GM12878 (cell line): ENCODE measurements around the gene SEL1L3. TPM values are rescaled to one million over a fixed set of nuclear protein-coding genes. Genes with fewer than 3 reads are reported as not detected.

Experiments
- CUX1 ChIP-seq: IDR thresholded peaks from 2 replicates; pipeline ENCODE4 v1.6.1; 2012; ENCODE audit warnings: improper control_type of control experiment, low read depth, low read length; ENCODE audit not compliant: insufficient replicate concordance
- E2F8 ChIP-seq: fragments of 450-650 bp; IDR thresholded peaks from 2 replicates; pipeline ENCODE4 v1.6.1; 2018; ENCODE audit warnings: mild to moderate bottlenecking, low read depth, moderate library complexity; ENCODE audit not compliant: partially characterized antibody
- ESRRA ChIP-seq: IDR thresholded peaks from 2 replicates; pipeline ENCODE4 v1.6.1; 2012; ENCODE audit warnings: mild to moderate bottlenecking, low read length, improper control_type of control experiment
- HCFC1 ChIP-seq: fragments of 150-350 bp; IDR thresholded peaks from 2 replicates; pipeline ENCODE4 v1.6.1; 2014; ENCODE audit warnings: low read length
- MYB ChIP-seq: fragments of 150-350 bp; IDR thresholded peaks from 2 replicates; pipeline ENCODE4 v1.6.1; 2014; ENCODE audit warnings: mild to moderate bottlenecking, low read depth, low read length, borderline replicate concordance
- MYC ChIP-seq: IDR thresholded peaks from 2 replicates; pipeline ENCODE4 v1.6.1; 2011; ENCODE audit warnings: mild to moderate bottlenecking, low read length, moderate library complexity, inconsistent platforms; ENCODE audit not compliant: insufficient read depth, insufficient replicate concordance, insufficient read length, severe bottlenecking
- SMAD1 ChIP-seq: fragments of 450-650 bp; IDR thresholded peaks from 2 replicates; pipeline ENCODE4 v1.6.1; 2018; ENCODE audit warnings: mild to moderate bottlenecking, low read depth; ENCODE audit not compliant: partially characterized antibody
- SPI1 ChIP-seq: IDR thresholded peaks from 2 replicates; pipeline ENCODE4 v1.6.1; 2011; ENCODE audit warnings: low read depth, mild to moderate bottlenecking, low read length, moderate library complexity, borderline replicate concordance; ENCODE audit not compliant: insufficient read depth
- polyA plus RNA-seq, 11 experiments: library from polyadenylated mRNA; depleted of rRNA in 4 of 11; unstranded in 6 of 11; stranded (reverse) in 5 of 11; fragments of >200 nt; fragmentation: Nextera tagmentation in 4 of 11; fragmentation: Illumina TruSeq in 1 of 11; extraction: Ambion mirVana in 4 of 11; extraction: Trizol in 1 of 11; gene quantifications; 1 replicate in 1 of 11; 2 replicates in 10 of 11; pipeline versions ENCODE4 v1.2.1 to v1.2.3, GENCODE V29; 2011 to 2016; ENCODE audit warnings: inconsistent platforms in 2 of 11, missing spikeins in 2 of 11, low read depth in 1 of 11
- total RNA-seq, 4 experiments: library from RNA; depleted of rRNA in 3 of 4; stranded (reverse); fragments of >200 nt in 3 of 4; fragmentation: Illumina TruSeq in 1 of 4; extraction: Trizol in 1 of 4; gene quantifications; 2 replicates each; pipeline versions ENCODE4 v1.2.1 to v1.2.3, GENCODE V29; 2013 to 2021

Gene SEL1L3
- total and polyA plus RNA-seq, 10 of the 15 experiments (the other 5 are each of a cell fraction or from before 2014, with no cell fraction given): 20.4 to 82.2 (median 47.3) TPM

- no peak for TF ChIP-seq E2F8
- TF ChIP-seq SMAD1: no peak
- TF ChIP-seq HCFC1: no peak
- TF ChIP-seq MYC: no peak
- TF ChIP-seq CUX1: no peak
- no peak for TF ChIP-seq ESRRA
- no peak for TF ChIP-seq MYB
- no peak for TF ChIP-seq SPI1
Observed at GRCh38 chr4:25759101-25759500, 103.7 kb downstream of the SEL1L3 start (continued).
